Measurements from ENCODE around the gene PPP6R3.

- TF ChIP-seq FOXP2 (optimal IDR thresholded peaks at IDR 0.05; ENCODE audit: borderline replicate concordance, extremely low read depth, extremely low read length, insufficient read depth) (no peak), REST (IDR thresholded peaks at IDR 0.05; ENCODE audit: insufficient read depth in 1 of 2, low read depth in 2 of 2, low read length in 2 of 2) (no peak), SIN3A (IDR thresholded peaks at IDR 0.05; ENCODE audit: borderline replicate concordance, insufficient read depth, low read length) (no peak), POLR2AphosphoS5 (IDR thresholded peaks at IDR 0.05; ENCODE audit: low read depth, low read length) (no peak)
Observed at GRCh38 chr11:68552542-68552941, 92.0 kb downstream of the PPP6R3 start.
